Stimulated activated CD4-positive, alpha-beta T cell treated with anti-CD3 and anti-CD28 coated beads, Interleukin-15, amount 100 ng/mL, for 24 hours (primary cell): ENCODE data around the gene SRGAP3.

Experiments used
- DNase-seq: peaks from one replicate; pipeline ENCODE4 v3.0.0-alpha.2; 2020

Gene SRGAP3

GRCh38 chr3:9137676-9138075 is 111.8 kb downstream of the SRGAP3 start:
- DNase-seq, result no peak

- DNase-seq, result no peak
These were observed 112.5 kb downstream of the SRGAP3 start for GRCh38 chr3:9136746-9137465.

GRCh38 chr3:9135930-9136525 is 113.4 kb downstream of the SRGAP3 start:
- peak; percentile 19 for DNase-seq

- DNase-seq, result no peak
These were observed 113.9 kb downstream of the SRGAP3 start for GRCh38 chr3:9135526-9135925.

- DNase-seq, result no peak
These were observed 115.8 kb downstream of the SRGAP3 start for GRCh38 chr3:9133656-9134055.

- no peak for DNase-seq
These were observed 118.8 kb downstream of the SRGAP3 start for GRCh38 chr3:9130345-9131305.

- no peak for DNase-seq
These were observed 120.1 kb downstream of the SRGAP3 start for GRCh38 chr3:9129365-9129764.

- no peak for DNase-seq
These were observed 124.0 kb downstream of the SRGAP3 start for GRCh38 chr3:9125278-9125951.

- DNase-seq, result no peak
These were observed 124.7 kb downstream of the SRGAP3 start for GRCh38 chr3:9124730-9125129.

GRCh38 chr3:9123840-9124239 is 125.6 kb downstream of the SRGAP3 start:
- no peak for DNase-seq

- no peak for DNase-seq
These were observed 126.6 kb downstream of the SRGAP3 start for GRCh38 chr3:9122732-9123364.

GRCh38 chr3:9121366-9122001 is 128.0 kb downstream of the SRGAP3 start:
- no peak for DNase-seq

GRCh38 chr3:9119331-9119730 is 130.1 kb downstream of the SRGAP3 start:
- no peak for DNase-seq

GRCh38 chr3:9118222-9118621 is 131.2 kb downstream of the SRGAP3 start:
- DNase-seq, result no peak

- no peak for DNase-seq
These were observed 132.2 kb downstream of the SRGAP3 start for GRCh38 chr3:9117220-9117619.

- DNase-seq, result no peak
These were observed 133.1 kb downstream of the SRGAP3 start for GRCh38 chr3:9116336-9116735.

GRCh38 chr3:9115336-9115735 is 134.1 kb downstream of the SRGAP3 start:
- no peak for DNase-seq

GRCh38 chr3:9113040-9113439 is 136.4 kb downstream of the SRGAP3 start:
- DNase-seq, result no peak

- DNase-seq, result no peak
These were observed 137.6 kb downstream of the SRGAP3 start for GRCh38 chr3:9111866-9112265.

GRCh38 chr3:9111417-9111816 is 138.0 kb downstream of the SRGAP3 start:
- DNase-seq, result peak; percentile 20

- no peak for DNase-seq
These were observed 138.6 kb downstream of the SRGAP3 start for GRCh38 chr3:9110802-9111201.

- DNase-seq, result no peak
These were observed 139.1 kb downstream of the SRGAP3 start for GRCh38 chr3:9110316-9110715.
